Measurements from ENCODE around the gene ZBTB45.

Gene ZBTB45

GRCh38 chr19:58550362-58551122, 30.9 kb upstream of the ZBTB45 start:
- no peak for DNase-seq (ENCODE audit: low read depth, low spot score)
- TF ChIP-seq, protein P1, sequence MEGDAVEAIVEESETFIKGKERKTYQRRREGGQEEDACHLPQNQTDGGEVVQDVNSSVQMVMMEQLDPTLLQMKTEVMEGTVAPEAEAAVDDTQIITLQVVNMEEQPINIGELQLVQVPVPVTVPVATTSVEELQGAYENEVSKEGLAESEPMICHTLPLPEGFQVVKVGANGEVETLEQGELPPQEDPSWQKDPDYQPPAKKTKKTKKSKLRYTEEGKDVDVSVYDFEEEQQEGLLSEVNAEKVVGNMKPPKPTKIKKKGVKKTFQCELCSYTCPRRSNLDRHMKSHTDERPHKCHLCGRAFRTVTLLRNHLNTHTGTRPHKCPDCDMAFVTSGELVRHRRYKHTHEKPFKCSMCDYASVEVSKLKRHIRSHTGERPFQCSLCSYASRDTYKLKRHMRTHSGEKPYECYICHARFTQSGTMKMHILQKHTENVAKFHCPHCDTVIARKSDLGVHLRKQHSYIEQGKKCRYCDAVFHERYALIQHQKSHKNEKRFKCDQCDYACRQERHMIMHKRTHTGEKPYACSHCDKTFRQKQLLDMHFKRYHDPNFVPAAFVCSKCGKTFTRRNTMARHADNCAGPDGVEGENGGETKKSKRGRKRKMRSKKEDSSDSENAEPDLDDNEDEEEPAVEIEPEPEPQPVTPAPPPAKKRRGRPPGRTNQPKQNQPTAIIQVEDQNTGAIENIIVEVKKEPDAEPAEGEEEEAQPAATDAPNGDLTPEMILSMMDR (IDR thresholded peaks at IDR 0.05; ENCODE audit: low read depth, low read length): no peak
- H3K4me3 ChIP-seq (ENCODE audit: low read depth, low read length): no peak overlapping the region
- in situ Hi-C loops (cut with HindIII; ENCODE audit: low sequenced_read_pairs): no loop called here

DNA sequence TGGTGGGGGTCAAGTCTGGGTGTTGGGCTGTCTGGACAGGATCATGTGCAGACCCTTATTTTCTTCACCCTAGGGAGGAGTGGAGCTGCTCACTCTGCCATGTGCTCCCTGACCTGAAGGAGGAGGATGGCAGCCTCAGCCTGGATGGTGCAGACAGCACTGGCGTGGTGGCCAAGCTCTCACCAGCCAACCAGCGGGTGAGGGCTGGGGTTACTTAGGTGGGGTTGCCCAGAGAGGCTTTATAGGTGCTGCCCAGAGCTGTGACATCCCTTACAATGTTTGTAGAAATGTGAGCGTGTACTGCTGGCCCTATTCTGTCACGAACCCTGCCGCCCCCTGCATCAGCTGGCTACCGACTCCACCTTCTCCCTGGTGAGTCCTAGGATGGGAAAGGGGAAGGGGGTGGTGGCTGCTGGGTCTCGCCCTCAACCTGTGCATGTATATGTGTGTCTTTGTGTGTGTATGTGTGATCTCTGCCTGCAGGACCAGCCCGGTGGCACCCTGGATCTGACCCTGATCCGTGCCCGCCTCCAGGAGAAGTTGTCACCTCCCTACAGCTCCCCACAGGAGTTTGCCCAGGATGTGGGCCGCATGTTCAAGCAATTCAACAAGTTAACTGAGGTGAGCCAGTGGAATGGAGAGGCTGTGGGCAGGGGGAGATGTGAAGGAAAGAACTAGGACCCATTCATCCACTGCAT, 30.2 kb upstream of the ZBTB45 start:
- no peak for DNase-seq (ENCODE audit: low read depth, low spot score)
- in situ Hi-C loops (cut with HindIII; ENCODE audit: low sequenced_read_pairs): no loop called here
- TF ChIP-seq, protein P1 (IDR thresholded peaks at IDR 0.05; ENCODE audit: low read depth, low read length): no peak
- no peak overlapping the region for H3K4me3 ChIP-seq (ENCODE audit: low read depth, low read length)

GRCh38 chr19:58548859-58549663, 29.5 kb upstream of the ZBTB45 start:
- in situ Hi-C loops (cut with HindIII; ENCODE audit: low sequenced_read_pairs): no loop called here
- H3K4me3 ChIP-seq (ENCODE audit: low read depth, low read length): no peak overlapping the region
- TF ChIP-seq, protein P1 (IDR thresholded peaks at IDR 0.05; ENCODE audit: low read depth, low read length): no peak
- DNase-seq (ENCODE audit: low read depth, low spot score): no peak

GRCh38 chr19:58547323-58548312, 28.0 kb upstream of the ZBTB45 start:
- H3K4me3 ChIP-seq (ENCODE audit: low read depth, low read length): no peak overlapping the region
- TF ChIP-seq, protein P1 (IDR thresholded peaks at IDR 0.05; ENCODE audit: low read depth, low read length): no peak
- DNase-seq (ENCODE audit: low read depth, low spot score): no peak
- in situ Hi-C loops (cut with HindIII; ENCODE audit: low sequenced_read_pairs): no loop called here

GRCh38 chr19:58546019-58546530, 26.5 kb upstream of the ZBTB45 start:
- in situ Hi-C loops (cut with HindIII; ENCODE audit: low sequenced_read_pairs): no loop called here
- H3K4me3 ChIP-seq (ENCODE audit: low read depth, low read length): peak overlapping the region; percentile 91
- TF ChIP-seq, protein P1 (IDR thresholded peaks at IDR 0.05; ENCODE audit: low read depth, low read length): no peak
- no peak for DNase-seq (ENCODE audit: low read depth, low spot score)

Data from astrocyte of the spinal cord (primary cell).